CD4-positive, CD25-positive, alpha-beta regulatory T cell (primary cell): ENCODE data around the gene MCM8. TPM values are rescaled to one million over a fixed set of nuclear protein-coding genes. Genes with fewer than 3 reads are reported as not detected.
"Not testable (repeated sequence)": the region's sequence is repeated elsewhere in the genome, so short reads cannot be mapped to it uniquely, and the experiment has no call there.

Experiments used
- ATAC-seq, 2 donors: fragments of 150-1000 bp; cut with Tn5 transposase; one replicate each; pipeline ENCODE4 v1.10.0; 2021; ENCODE audit warnings: low read depth in 2 of 2, moderate number of reproducible peaks in 2 of 2, moderate library complexity in 1 of 2
- DNase-seq, 3 donors: peaks; one replicate each; pipeline versions ENCODE4 v3.0.0 to v3.0.0-alpha.2; 2012 to 2022; ENCODE audit warnings: mixed read lengths in 1 of 3
- H3K27ac ChIP-seq: one replicate; pipeline ENCODE4 v1.7.0; 2013; ENCODE audit warnings: mild to moderate bottlenecking, low read length; ENCODE audit not compliant: insufficient read depth, poor library complexity, severe bottlenecking
- H3K27me3 ChIP-seq: one replicate; pipeline ENCODE4 v1.7.0; 2013; ENCODE audit warnings: low read length; ENCODE audit not compliant: control insufficient read depth, insufficient read depth
- H3K36me3 ChIP-seq: one replicate; pipeline ENCODE4 v1.7.0; 2013; ENCODE audit warnings: mild to moderate bottlenecking, low read length, moderate library complexity; ENCODE audit not compliant: control insufficient read depth, insufficient read depth
- H3K4me1 ChIP-seq: 2 replicates; pipeline ENCODE4 v1.7.0; 2013; ENCODE audit warnings: mild to moderate bottlenecking, low read length; ENCODE audit not compliant: insufficient read depth, control insufficient read depth, poor library complexity, severe bottlenecking
- H3K4me3 ChIP-seq: one replicate; pipeline ENCODE4 v1.7.0; 2013; ENCODE audit warnings: low read depth, mild to moderate bottlenecking, low read length, moderate library complexity
- H3K9me3 ChIP-seq, 2 experiments: 1 replicate in 1 of 2; 2 replicates in 1 of 2; pipeline ENCODE4 v1.7.0; 2013; ENCODE audit warnings: low read length in 2 of 2, mild to moderate bottlenecking in 1 of 2, moderate library complexity in 1 of 2; ENCODE audit not compliant: control insufficient read depth in 2 of 2
- H3K27ac Mint-ChIP-seq, 3 donors: one replicate each; pipeline ENCODE4 v1.8.0; 2020 to 2022; ENCODE audit warnings: mild to moderate bottlenecking in 3 of 3, mixed read lengths in 3 of 3, moderate library complexity in 2 of 3
- H3K27me3 Mint-ChIP-seq: one replicate; pipeline ENCODE4 v1.8.0; 2022; ENCODE audit warnings: mild to moderate bottlenecking, mixed read lengths
- H3K36me3 Mint-ChIP-seq: one replicate; pipeline ENCODE4 v1.8.0; 2020; ENCODE audit warnings: mixed read lengths
- H3K4me1 Mint-ChIP-seq, 4 donors: one replicate each; pipeline ENCODE4 v1.8.0; 2020 to 2022; ENCODE audit warnings: mixed read lengths in 4 of 4, mild to moderate bottlenecking in 1 of 4
- H3K4me3 Mint-ChIP-seq, 4 donors: one replicate each; pipeline ENCODE4 v1.8.0; 2020 to 2022; ENCODE audit warnings: mild to moderate bottlenecking in 4 of 4, mixed read lengths in 4 of 4, moderate library complexity in 3 of 4
- H3K9me3 Mint-ChIP-seq, 7 donors: one replicate each; pipeline ENCODE4 v1.8.0; 2020 to 2022; ENCODE audit warnings: mixed read lengths in 7 of 7, mild to moderate bottlenecking in 3 of 7, moderate library complexity in 2 of 7
- polyA plus RNA-seq, 4 donors: library from polyadenylated mRNA; unstranded; fragments of 300-500 nt; fragmentation: Illumina TruSeq; gene quantifications; one replicate each; pipeline ENCODE4 v1.2.3, GENCODE V29; 2021
- total RNA-seq: library from RNA; stranded (reverse); gene quantifications from one replicate; pipeline ENCODE4 v1.2.3, GENCODE V29; 2022

The MCM8 gene
- total and polyA plus RNA-seq, 5 donors from 2014 or later: 0.52 to 6.4 (median 1.4) TPM

DNA sequence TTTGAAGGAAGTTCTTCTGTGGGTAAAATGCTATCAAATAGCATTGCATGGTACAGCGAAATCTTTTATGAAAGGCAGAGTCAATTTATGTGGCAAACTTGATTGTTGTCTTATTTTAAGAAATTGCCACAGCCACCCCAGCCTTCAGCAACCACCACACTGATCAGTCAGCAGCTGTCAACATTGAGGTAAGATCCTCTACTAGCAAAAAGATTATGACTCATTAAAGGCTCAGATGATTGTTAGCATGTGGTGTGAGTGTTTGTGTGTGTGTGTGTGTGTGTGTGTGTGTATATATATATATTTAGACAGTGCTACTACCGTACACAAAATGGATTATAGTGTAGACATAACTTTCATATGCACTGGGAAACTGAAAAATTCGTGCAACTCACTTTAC lies 75.6 kb downstream of the MCM8 start:
- ATAC-seq (no peak), DNase-seq (no peak)
- Histone ChIP-seq H3K27me3 (no peaks in the 10 kb centered on the region), H3K27ac (no peak overlapping the region), H3K36me3 (peaks cover 27% of the 10 kb centered on the region), H3K4me1 (no peaks in the 10 kb centered on the region), H3K9me3 (no peaks in the 10 kb centered on the region), H3K4me3 (no peak overlapping the region)
- Mint-ChIP-seq H3K27ac (no peak overlapping the region), H3K4me1 (peaks cover 5 to 31% (median 16%) of the 10 kb centered on the region in 4 donors), H3K4me3 (no peak overlapping the region), H3K36me3 (peaks cover 43% of the 10 kb centered on the region), H3K27me3 (no peaks in the 10 kb centered on the region), H3K9me3 (peaks cover 0 to 4% (median 0%) of the 10 kb centered on the region in 7 donors)

GRCh38 chr20:6028818-6029217 lies 78.4 kb downstream of the MCM8 start:
- DNase-seq: no peak
- H3K4me3 ChIP-seq: no peak overlapping the region
- Mint-ChIP-seq H3K27ac (no peak overlapping the region), H3K4me3 (no peak overlapping the region), H3K27me3 (no peaks in the 10 kb centered on the region), H3K4me1 (peaks cover 7 to 28% (median 17%) of the 10 kb centered on the region in 4 donors), H3K36me3 (peaks cover 37% of the 10 kb centered on the region), H3K9me3 (peaks cover 0 to 2% (median 0%) of the 10 kb centered on the region in 7 donors)
- H3K9me3 ChIP-seq: no peaks in the 10 kb centered on the region
- peaks cover 23% of the 10 kb centered on the region for H3K36me3 ChIP-seq
- no peak overlapping the region for H3K27ac ChIP-seq
- no peaks in the 10 kb centered on the region for H3K4me1 ChIP-seq
- no peak for ATAC-seq
- H3K27me3 ChIP-seq: no peaks in the 10 kb centered on the region

DNA sequence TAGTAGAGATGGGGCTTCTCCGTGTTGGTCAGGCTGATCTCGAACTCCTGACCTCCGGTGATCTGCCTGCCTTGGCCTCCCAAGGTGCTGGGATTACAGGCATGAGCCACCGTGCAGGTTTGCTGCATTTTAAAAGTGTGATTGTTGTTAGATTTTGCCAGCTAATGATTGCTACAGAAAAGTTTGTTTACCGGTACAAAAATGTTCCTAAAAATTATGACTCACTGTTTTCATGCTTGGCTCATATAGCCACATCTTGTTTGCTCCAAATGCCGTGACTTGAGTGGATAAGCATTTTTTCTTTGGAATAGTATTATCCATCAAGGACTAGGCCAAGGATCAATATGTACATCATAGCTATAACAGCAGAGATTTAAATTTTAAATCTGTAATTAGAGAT lies 79.1 kb downstream of the MCM8 start:
- Histone ChIP-seq H3K27ac (no peak overlapping the region), H3K4me1 (no peaks in the 10 kb centered on the region), H3K9me3 (no peaks in the 10 kb centered on the region), H3K27me3 (no peaks in the 10 kb centered on the region), H3K36me3 (peaks cover 23% of the 10 kb centered on the region), H3K4me3 (no peak overlapping the region)
- Mint-ChIP-seq H3K9me3 (peaks cover 0 to 2% (median 0%) of the 10 kb centered on the region in 7 donors), H3K36me3 (peaks cover 38% of the 10 kb centered on the region), H3K27me3 (no peaks in the 10 kb centered on the region), H3K4me1 (peaks cover 7 to 30% (median 20%) of the 10 kb centered on the region in 4 donors), H3K4me3 (no peak overlapping the region), H3K27ac (no peak overlapping the region)
- no peak for ATAC-seq
- DNase-seq: no peak

- H3K4me1 ChIP-seq: no peaks in the 10 kb centered on the region
- peaks cover 32% of the 10 kb centered on the region for H3K36me3 Mint-ChIP-seq
- no peaks in the 10 kb centered on the region for H3K9me3 ChIP-seq
- H3K27me3 Mint-ChIP-seq: no peaks in the 10 kb centered on the region
- H3K4me3 ChIP-seq: no peak overlapping the region
- peak overlapping the region in 1 of 4 donors; percentile 49 for H3K4me3 Mint-ChIP-seq
- no peak overlapping the region for H3K27ac ChIP-seq
- peak in 1 of 3 donors; percentile 1 for DNase-seq
- H3K27ac Mint-ChIP-seq: peak overlapping the region in 2 of 3 donors; percentile 0 to 2
- ATAC-seq: no peak
- peaks cover 7 to 29% (median 21%) of the 10 kb centered on the region in 4 donors for H3K4me1 Mint-ChIP-seq
- H3K27me3 ChIP-seq: no peaks in the 10 kb centered on the region
- H3K36me3 ChIP-seq: peaks cover 22% of the 10 kb centered on the region
- H3K9me3 Mint-ChIP-seq: no peaks in the 10 kb centered on the region
Observed at GRCh38 chr20:6030453-6031080, 80.1 kb downstream of the MCM8 start.

DNA sequence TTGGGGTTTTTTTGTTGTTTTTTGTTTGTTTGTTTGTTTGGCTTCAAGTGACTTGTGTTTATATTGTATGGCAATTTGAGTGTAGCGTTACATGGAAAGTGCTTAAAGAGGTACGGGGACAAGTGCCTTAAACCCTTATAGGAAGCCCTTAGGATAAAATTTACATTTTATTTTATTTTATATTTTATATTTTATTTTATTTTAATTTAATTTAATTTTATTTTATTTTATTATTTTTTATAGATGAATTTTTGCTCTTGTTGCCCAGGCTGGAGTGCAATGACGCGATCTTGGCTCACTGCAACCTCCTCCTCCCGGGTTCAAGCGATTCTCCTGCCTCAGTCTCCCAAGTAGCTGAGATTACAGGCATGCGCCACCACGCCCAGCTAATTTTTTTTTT lies 82.5 kb downstream of the MCM8 start:
- not testable (repeated sequence) for H3K9me3 ChIP-seq, H3K27me3 ChIP-seq, H3K4me3 Mint-ChIP-seq, H3K4me1 ChIP-seq, H3K27ac ChIP-seq, H3K4me3 ChIP-seq, H3K27me3 Mint-ChIP-seq, DNase-seq, ATAC-seq, H3K9me3 Mint-ChIP-seq
- peaks cover 41% of the 10 kb centered on the region for H3K36me3 ChIP-seq
- H3K27ac Mint-ChIP-seq: peak overlapping the region in 1 of 3 donors; percentile 57
- H3K4me1 Mint-ChIP-seq: peaks cover 7 to 18% (median 16%) of the 10 kb centered on the region in 4 donors
- H3K36me3 Mint-ChIP-seq: peaks cover 33% of the 10 kb centered on the region

DNA sequence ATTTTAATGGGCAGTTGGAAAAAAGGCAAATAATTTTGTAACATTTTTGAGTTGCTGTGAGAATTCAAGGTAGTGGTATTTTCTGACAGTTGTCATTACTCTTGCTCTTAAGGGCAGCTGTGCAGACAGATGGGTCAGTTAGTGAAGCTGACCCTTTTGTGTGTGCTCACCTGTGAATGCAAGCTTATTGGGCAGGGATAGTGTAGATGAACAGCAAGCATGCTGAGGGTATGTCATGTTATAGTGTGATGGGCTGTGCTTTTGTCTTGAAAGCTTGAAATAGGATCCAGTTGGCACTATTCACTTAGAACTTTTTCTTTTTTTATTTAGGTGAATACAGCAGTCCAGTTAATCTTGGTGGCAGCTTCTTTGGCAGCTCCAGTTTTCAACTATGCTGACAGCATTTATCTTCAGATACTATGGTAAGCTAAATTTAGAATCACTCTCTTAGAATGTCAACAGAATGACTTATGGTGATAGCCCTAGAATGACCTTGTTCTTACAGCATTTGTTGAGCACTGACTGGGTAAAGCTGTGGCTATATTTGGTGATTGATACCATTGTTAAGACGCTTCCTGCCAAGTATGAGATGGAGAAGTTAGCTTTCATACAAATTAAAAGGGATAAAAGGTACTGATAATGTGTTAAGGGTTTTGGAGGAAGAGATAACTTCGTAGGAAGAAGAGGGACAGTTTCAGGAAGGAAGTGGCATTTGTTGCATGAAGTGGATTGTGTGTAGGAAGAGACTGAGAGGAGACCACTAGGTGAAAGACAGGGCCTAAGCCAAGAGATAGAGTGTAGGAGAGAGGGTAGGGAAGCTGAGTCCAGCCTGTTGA lies 83.9 kb downstream of the MCM8 start:
- H3K4me1 ChIP-seq: no peaks in the 10 kb centered on the region
- no peak overlapping the region for H3K4me3 ChIP-seq
- Mint-ChIP-seq H3K27ac (peak overlapping the region; percentile 0 to 82 (median 19)), H3K4me1 (peaks cover 7 to 15% (median 14%) of the 10 kb centered on the region in 4 donors), H3K4me3 (no peak overlapping the region), H3K36me3 (peaks cover 44% of the 10 kb centered on the region), H3K9me3 (no peaks in the 10 kb centered on the region), H3K27me3 (no peaks in the 10 kb centered on the region)
- no peaks in the 10 kb centered on the region for H3K27me3 ChIP-seq
- H3K27ac ChIP-seq: no peak overlapping the region
- ATAC-seq (no peak), DNase-seq (no peak)
- no peaks in the 10 kb centered on the region for H3K9me3 ChIP-seq
- H3K36me3 ChIP-seq: peaks cover 53% of the 10 kb centered on the region

- Mint-ChIP-seq H3K36me3 (peaks cover 56% of the 10 kb centered on the region), H3K27me3 (no peaks in the 10 kb centered on the region)
- peaks cover 70% of the 10 kb centered on the region for H3K36me3 ChIP-seq
Observed at GRCh38 chr20:6036213-6036612, 85.8 kb downstream of the MCM8 start.

More at GRCh38 chr20:6036213-6036612, 85.8 kb downstream of the MCM8 start:
- Histone ChIP-seq H3K4me1 (no peaks in the 10 kb centered on the region), H3K27ac (no peak overlapping the region), H3K4me3 (no peak overlapping the region), H3K27me3 (no peaks in the 10 kb centered on the region), H3K9me3 (no peaks in the 10 kb centered on the region)
- ATAC-seq: no peak
- Mint-ChIP-seq H3K9me3 (no peaks in the 10 kb centered on the region), H3K4me1 (peaks cover 0 to 10% (median 6%) of the 10 kb centered on the region in 4 donors), H3K27ac (no peak overlapping the region), H3K4me3 (no peak overlapping the region)
- DNase-seq: no peak
